ENCODE data around the gene CBX6. TPM values are rescaled to one million over a fixed set of nuclear protein-coding genes. Genes with fewer than 3 reads are reported as not detected.
"Not testable (repeated sequence)": the region's sequence is repeated elsewhere in the genome, so short reads cannot be mapped to it uniquely, and the experiment has no call there.

The CBX6 gene
- total RNA-seq, 1 donor from 2014 or later: 61.6 TPM

- Histone ChIP-seq H3K4me1 (peaks cover 8% of the 10 kb centered on the region), H3K4me3 (no peak overlapping the region), H3K9me3 (no peaks in the 10 kb centered on the region), H3K36me3 (no peaks in the 10 kb centered on the region), H3K27ac (no peak overlapping the region), H3K27me3 (no peaks in the 10 kb centered on the region)
- DNase-seq (no peak), ATAC-seq (no peak)
- no peak for TF ChIP-seq CTCF (IDR thresholded peaks at IDR 0.05)
- intact Hi-C loops (cut with DNase I): no loop called here
These were observed 13.5 kb downstream of the CBX6 start for GRCh38 chr22:38858492-38858891.

GRCh38 chr22:38854476-38854875 lies 17.5 kb downstream of the CBX6 start:
- intact Hi-C loops (cut with DNase I); H3K27ac ChIP-seq; DNase-seq; H3K36me3 ChIP-seq; H3K27me3 ChIP-seq; H3K4me1 ChIP-seq; ATAC-seq; H3K9me3 ChIP-seq; H3K4me3 ChIP-seq: not testable (repeated sequence)

GRCh38 chr22:38853883-38854282 lies 18.1 kb downstream of the CBX6 start:
- not testable (repeated sequence) for H3K27me3 ChIP-seq

GRCh38 chr22:38853196-38853651 lies 18.8 kb downstream of the CBX6 start:
- no peak for TF ChIP-seq CTCF (IDR thresholded peaks at IDR 0.05)
- no peak for ATAC-seq
- H3K27ac ChIP-seq: no peak overlapping the region
- H3K4me3 ChIP-seq: no peak overlapping the region
- no peaks in the 10 kb centered on the region for H3K9me3 ChIP-seq
- H3K36me3 ChIP-seq: no peaks in the 10 kb centered on the region
- no peaks in the 10 kb centered on the region for H3K4me1 ChIP-seq
- DNase-seq: no peak
- intact Hi-C loops (cut with DNase I): no loop called here
- no peaks in the 10 kb centered on the region for H3K27me3 ChIP-seq

More at GRCh38 chr22:38853883-38854282, 18.1 kb downstream of the CBX6 start:
- H3K36me3 ChIP-seq; H3K4me3 ChIP-seq; H3K27ac ChIP-seq; DNase-seq; intact Hi-C loops (cut with DNase I); H3K4me1 ChIP-seq; ATAC-seq; H3K9me3 ChIP-seq: not testable (repeated sequence)

- intact Hi-C loops (cut with DNase I): no loop called here
- Histone ChIP-seq H3K9me3 (no peaks in the 10 kb centered on the region), H3K4me3 (no peak overlapping the region), H3K4me1 (no peaks in the 10 kb centered on the region), H3K36me3 (no peaks in the 10 kb centered on the region), H3K27ac (no peak overlapping the region), H3K27me3 (no peaks in the 10 kb centered on the region)
- no peak for DNase-seq
- no peak for TF ChIP-seq CTCF (IDR thresholded peaks at IDR 0.05)
- ATAC-seq: no peak
These were observed 19.5 kb downstream of the CBX6 start for GRCh38 chr22:38852522-38852921.

- intact Hi-C loops (cut with DNase I): no loop called here
- Histone ChIP-seq H3K27me3 (no peaks in the 10 kb centered on the region), H3K36me3 (no peaks in the 10 kb centered on the region), H3K9me3 (no peaks in the 10 kb centered on the region), H3K4me3 (no peak overlapping the region), H3K4me1 (no peaks in the 10 kb centered on the region), H3K27ac (no peak overlapping the region)
- TF ChIP-seq CTCF (IDR thresholded peaks at IDR 0.05): no peak
- ATAC-seq: no peak
- no peak for DNase-seq
These were observed 20.8 kb downstream of the CBX6 start for GRCh38 chr22:38850941-38851849.

All from upper lobe of right lung (tissue), 1 donor.